Measurements from ENCODE around the gene WDR17.

Gene WDR17

DNA sequence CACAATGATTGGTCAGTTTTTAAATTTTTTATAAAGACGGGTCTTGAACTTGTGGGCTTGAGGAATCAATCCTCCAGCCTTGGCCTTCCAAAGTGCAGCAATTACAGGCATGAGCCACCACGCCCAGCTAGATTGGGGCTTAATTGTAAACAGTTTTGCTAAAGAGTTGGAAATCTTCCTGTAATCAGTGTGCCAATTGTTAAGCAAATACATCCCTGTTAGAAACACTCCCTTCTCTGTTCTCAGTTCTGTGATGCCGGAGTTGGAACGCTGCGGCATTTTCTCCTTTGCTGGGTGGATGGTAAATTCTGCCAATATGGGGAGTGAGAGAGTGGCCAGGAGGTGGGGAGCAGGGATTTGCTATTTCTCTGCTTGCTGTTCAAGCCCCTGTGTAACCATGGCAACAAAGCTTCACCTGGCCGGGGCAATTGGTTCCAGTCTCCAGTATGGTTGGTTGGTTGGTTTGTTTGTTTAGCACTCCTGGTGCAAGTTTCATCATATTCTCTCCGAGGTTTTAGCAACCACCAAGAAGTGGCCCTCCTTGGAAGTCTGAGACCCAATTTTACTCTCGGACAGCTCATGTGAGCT lies 132.8 kb downstream of the WDR17 start:
- no peak overlapping the region for H3K9ac ChIP-seq (ENCODE audit: low read length)
- no peak overlapping the region for H3K27ac ChIP-seq (ENCODE audit: low read length)
- H3K36me3 ChIP-seq (replicated peaks; ENCODE audit: low read depth, low read length), result no peaks in the 10 kb centered on the region

DNA sequence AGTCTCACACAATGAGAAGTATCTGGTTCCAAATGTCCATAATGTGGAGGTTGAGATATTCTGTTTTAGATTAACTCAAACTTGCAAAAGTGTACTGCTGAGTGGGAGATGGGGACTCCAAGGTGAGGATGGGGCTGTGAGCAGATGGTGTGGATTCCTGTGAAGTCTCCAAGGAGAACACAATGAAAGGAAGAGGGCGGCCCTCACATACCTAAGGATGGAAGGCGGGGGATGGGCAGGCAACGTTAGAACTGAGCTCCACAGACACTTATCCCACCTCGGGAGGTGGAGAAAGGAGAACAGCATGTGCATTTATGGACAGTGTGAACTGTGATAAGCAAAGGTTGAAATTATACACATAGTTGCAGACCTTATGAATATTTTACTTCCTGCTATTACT lies 139.7 kb downstream of the WDR17 start:
- Histone ChIP-seq H3K27ac (ENCODE audit: low read length) (no peak overlapping the region), H3K4me2 (ENCODE audit: low read length) (no peak overlapping the region), H3K4me3 (ENCODE audit: low read length) (no peak overlapping the region), H3K36me3 (replicated peaks; ENCODE audit: low read depth, low read length) (no peaks in the 10 kb centered on the region), H4K20me1 (ENCODE audit: insufficient read depth, low read length) (no peaks in the 10 kb centered on the region), H3K4me1 (ENCODE audit: low read length) (0 out of 2 replicates have a peak, but pooled peaks cover 5% of the 10 kb centered on the region), H3K9ac (ENCODE audit: low read length) (no peak overlapping the region), H3K9me3 (ENCODE audit: insufficient read depth, low read length) (no peaks in the 10 kb centered on the region), H3K79me2 (ENCODE audit: low read length) (no peaks in the 10 kb centered on the region), H3K27me3 (ENCODE audit: low read depth, low read length) (no peaks in the 10 kb centered on the region), H2AFZ (ENCODE audit: low read depth, low read length) (no peak overlapping the region)
- no peak for TF ChIP-seq EZH2phosphoT487 (IDR thresholded peaks at IDR 0.05; ENCODE audit: low read depth)
- TF ChIP-seq, protein P1, sequence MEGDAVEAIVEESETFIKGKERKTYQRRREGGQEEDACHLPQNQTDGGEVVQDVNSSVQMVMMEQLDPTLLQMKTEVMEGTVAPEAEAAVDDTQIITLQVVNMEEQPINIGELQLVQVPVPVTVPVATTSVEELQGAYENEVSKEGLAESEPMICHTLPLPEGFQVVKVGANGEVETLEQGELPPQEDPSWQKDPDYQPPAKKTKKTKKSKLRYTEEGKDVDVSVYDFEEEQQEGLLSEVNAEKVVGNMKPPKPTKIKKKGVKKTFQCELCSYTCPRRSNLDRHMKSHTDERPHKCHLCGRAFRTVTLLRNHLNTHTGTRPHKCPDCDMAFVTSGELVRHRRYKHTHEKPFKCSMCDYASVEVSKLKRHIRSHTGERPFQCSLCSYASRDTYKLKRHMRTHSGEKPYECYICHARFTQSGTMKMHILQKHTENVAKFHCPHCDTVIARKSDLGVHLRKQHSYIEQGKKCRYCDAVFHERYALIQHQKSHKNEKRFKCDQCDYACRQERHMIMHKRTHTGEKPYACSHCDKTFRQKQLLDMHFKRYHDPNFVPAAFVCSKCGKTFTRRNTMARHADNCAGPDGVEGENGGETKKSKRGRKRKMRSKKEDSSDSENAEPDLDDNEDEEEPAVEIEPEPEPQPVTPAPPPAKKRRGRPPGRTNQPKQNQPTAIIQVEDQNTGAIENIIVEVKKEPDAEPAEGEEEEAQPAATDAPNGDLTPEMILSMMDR (IDR thresholded peaks at IDR 0.05; ENCODE audit: low read depth, low read length), result no peak

More for the DNA sequence above, 132.8 kb downstream of the WDR17 start:
- H4K20me1 ChIP-seq (ENCODE audit: insufficient read depth, low read length), result no peaks in the 10 kb centered on the region
- H3K9me3 ChIP-seq (ENCODE audit: insufficient read depth, low read length), result no peaks in the 10 kb centered on the region
- no peak overlapping the region for H3K4me2 ChIP-seq (ENCODE audit: low read length)
- no peak overlapping the region for H3K4me3 ChIP-seq (ENCODE audit: low read length)
- H3K79me2 ChIP-seq (ENCODE audit: low read length), result no peaks in the 10 kb centered on the region
- no peak overlapping the region for H2AFZ ChIP-seq (ENCODE audit: low read depth, low read length)
- TF ChIP-seq, protein P1 (IDR thresholded peaks at IDR 0.05; ENCODE audit: low read depth, low read length), result no peak
- TF ChIP-seq EZH2phosphoT487 (IDR thresholded peaks at IDR 0.05; ENCODE audit: low read depth), result no peak
- peaks cover 21% of the 10 kb centered on the region for H3K4me1 ChIP-seq (ENCODE audit: low read length)
- H3K27me3 ChIP-seq (ENCODE audit: low read depth, low read length), result peaks cover 3% of the 10 kb centered on the region; the same call in 1 of the 2 replicates

DNA sequence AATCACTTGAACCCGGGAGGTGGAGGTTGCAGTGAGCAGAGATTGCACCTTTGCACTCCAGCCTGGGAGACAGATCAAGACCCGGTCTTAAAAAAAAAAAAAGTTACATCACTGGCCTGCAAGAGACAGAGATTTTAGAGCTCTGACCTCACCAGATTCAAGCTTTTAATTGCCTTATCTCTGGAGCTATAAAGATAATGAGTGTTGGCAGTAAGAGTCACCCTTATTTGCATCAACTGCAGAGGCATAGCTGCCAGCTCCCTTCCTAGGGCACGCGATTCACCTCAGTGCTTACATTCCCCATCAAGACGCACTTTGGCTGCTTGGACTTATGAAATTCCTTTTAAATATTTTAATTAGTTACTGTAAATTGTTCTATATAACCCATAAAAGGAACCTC lies 142.2 kb downstream of the WDR17 start:
- Histone ChIP-seq H2AFZ (ENCODE audit: low read depth, low read length) (no peak overlapping the region), H3K4me2 (ENCODE audit: low read length) (no peak overlapping the region), H3K27me3 (ENCODE audit: low read depth, low read length) (no peaks in the 10 kb centered on the region), H3K36me3 (replicated peaks; ENCODE audit: low read depth, low read length) (no peaks in the 10 kb centered on the region), H3K9ac (ENCODE audit: low read length) (no peak overlapping the region), H4K20me1 (ENCODE audit: insufficient read depth, low read length) (no peaks in the 10 kb centered on the region), H3K9me3 (ENCODE audit: insufficient read depth, low read length) (no peaks in the 10 kb centered on the region), H3K4me3 (ENCODE audit: low read length) (no peak overlapping the region), H3K27ac (ENCODE audit: low read length) (no peak overlapping the region), H3K4me1 (ENCODE audit: low read length) (0 out of 2 replicates have a peak, but pooled peaks cover 5% of the 10 kb centered on the region), H3K79me2 (ENCODE audit: low read length) (no peaks in the 10 kb centered on the region)
- no peak for TF ChIP-seq EZH2phosphoT487 (IDR thresholded peaks at IDR 0.05; ENCODE audit: low read depth)
- TF ChIP-seq, protein P1 (IDR thresholded peaks at IDR 0.05; ENCODE audit: low read depth, low read length), result no peak

DNA sequence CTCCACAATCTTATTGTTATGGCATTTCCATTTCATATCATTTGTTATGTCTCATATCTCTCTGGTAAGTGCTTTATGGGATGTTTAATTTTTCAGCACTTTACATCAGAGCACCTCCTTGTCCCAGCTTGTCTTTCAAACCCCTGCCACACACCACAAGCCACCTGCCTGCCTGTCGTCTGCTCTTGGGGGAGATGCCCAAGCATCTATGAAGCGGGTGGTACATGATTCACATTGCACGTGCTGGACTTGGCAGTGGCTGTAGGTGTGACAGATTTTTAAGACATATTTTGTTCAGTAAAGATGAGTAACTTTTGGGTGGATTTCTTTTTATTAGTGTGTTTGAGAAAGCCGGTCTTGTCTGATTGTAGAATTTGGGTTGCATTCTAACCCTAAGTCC lies 143.9 kb downstream of the WDR17 start:
- Histone ChIP-seq H3K4me3 (ENCODE audit: low read length) (no peak overlapping the region), H3K9me3 (ENCODE audit: insufficient read depth, low read length) (no peaks in the 10 kb centered on the region), H2AFZ (ENCODE audit: low read depth, low read length) (no peak overlapping the region), H4K20me1 (ENCODE audit: insufficient read depth, low read length) (no peaks in the 10 kb centered on the region), H3K4me2 (ENCODE audit: low read length) (no peak overlapping the region), H3K27ac (ENCODE audit: low read length) (no peak overlapping the region), H3K27me3 (ENCODE audit: low read depth, low read length) (no peaks in the 10 kb centered on the region), H3K36me3 (replicated peaks; ENCODE audit: low read depth, low read length) (no peaks in the 10 kb centered on the region), H3K9ac (ENCODE audit: low read length) (no peak overlapping the region), H3K79me2 (ENCODE audit: low read length) (no peaks in the 10 kb centered on the region), H3K4me1 (ENCODE audit: low read length) (no peaks in the 10 kb centered on the region)
- no peak for TF ChIP-seq EZH2phosphoT487 (IDR thresholded peaks at IDR 0.05; ENCODE audit: low read depth)
- TF ChIP-seq, protein P1 (IDR thresholded peaks at IDR 0.05; ENCODE audit: low read depth, low read length), result no peak
